ENCODE results near the gene ARHGAP1. TPM values are rescaled to one million over a fixed set of nuclear protein-coding genes. Genes with fewer than 3 reads are reported as not detected.

Gene ARHGAP1
- total RNA-seq, 1 experiment from 2014 or later, result 64.2 TPM

DNA sequence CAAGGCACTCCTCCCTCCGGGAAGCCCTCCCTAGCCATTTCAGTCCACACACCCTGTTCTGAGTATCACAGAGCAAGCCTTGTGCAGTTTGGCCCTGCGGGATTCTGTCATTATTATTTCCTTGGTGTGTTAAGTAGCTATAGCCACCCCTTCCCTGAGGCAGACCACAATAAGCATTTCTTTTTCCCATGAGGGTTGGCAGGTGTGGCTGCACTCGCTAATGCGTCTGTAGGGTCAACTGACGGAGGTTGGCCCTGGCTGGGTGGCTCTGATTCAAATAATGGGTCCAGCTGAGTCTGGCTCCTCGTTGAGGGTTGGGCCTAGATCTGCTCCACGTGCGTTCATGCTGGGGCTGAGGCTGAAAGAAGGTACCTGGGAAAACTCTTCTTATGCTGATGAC, 23.7 kb upstream of the ARHGAP1 start:
- Histone ChIP-seq H3K9me2 (ENCODE audit: insufficient read depth) (no peaks in the 10 kb centered on the region), H3F3A (ENCODE audit: insufficient read depth, low read depth) (no peaks in the 10 kb centered on the region), H3K79me2 (ENCODE audit: low read depth) (no peaks in the 10 kb centered on the region), H3K36me3 (ENCODE audit: low read depth) (no peaks in the 10 kb centered on the region), H3K4me2 (no peak overlapping the region), H3K4me3 (no peak overlapping the region), H3K27ac (no peak overlapping the region), H4K20me1 (ENCODE audit: insufficient read depth) (no peaks in the 10 kb centered on the region), H3K4me1 (replicated peaks; ENCODE audit: insufficient read depth) (no peaks in the 10 kb centered on the region), H3K27me3 (ENCODE audit: insufficient read depth, low read depth) (no peaks in the 10 kb centered on the region), H3K9me3 (ENCODE audit: insufficient read depth, low read depth) (no peaks in the 10 kb centered on the region), H2AFZ (no peak overlapping the region)
- BruUV-seq (replicated peaks), result no TSS peak
- POLR2A ChIA-PET (ENCODE audit: unreplicated experiment), result no interaction called here
- TF ChIP-seq, protein P1, sequence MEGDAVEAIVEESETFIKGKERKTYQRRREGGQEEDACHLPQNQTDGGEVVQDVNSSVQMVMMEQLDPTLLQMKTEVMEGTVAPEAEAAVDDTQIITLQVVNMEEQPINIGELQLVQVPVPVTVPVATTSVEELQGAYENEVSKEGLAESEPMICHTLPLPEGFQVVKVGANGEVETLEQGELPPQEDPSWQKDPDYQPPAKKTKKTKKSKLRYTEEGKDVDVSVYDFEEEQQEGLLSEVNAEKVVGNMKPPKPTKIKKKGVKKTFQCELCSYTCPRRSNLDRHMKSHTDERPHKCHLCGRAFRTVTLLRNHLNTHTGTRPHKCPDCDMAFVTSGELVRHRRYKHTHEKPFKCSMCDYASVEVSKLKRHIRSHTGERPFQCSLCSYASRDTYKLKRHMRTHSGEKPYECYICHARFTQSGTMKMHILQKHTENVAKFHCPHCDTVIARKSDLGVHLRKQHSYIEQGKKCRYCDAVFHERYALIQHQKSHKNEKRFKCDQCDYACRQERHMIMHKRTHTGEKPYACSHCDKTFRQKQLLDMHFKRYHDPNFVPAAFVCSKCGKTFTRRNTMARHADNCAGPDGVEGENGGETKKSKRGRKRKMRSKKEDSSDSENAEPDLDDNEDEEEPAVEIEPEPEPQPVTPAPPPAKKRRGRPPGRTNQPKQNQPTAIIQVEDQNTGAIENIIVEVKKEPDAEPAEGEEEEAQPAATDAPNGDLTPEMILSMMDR (conservative IDR thresholded peaks at IDR 0.05), result no peak
- TF ChIP-seq EZH2 (IDR thresholded peaks at IDR 0.05; ENCODE audit: low read depth), result no peak
- CTCF ChIA-PET, result no interaction called here
- intact Hi-C loops (cut with micrococcal nuclease; ENCODE audit: unreplicated experiment), result no loop called here
- DNase-seq, result no peak

DNA sequence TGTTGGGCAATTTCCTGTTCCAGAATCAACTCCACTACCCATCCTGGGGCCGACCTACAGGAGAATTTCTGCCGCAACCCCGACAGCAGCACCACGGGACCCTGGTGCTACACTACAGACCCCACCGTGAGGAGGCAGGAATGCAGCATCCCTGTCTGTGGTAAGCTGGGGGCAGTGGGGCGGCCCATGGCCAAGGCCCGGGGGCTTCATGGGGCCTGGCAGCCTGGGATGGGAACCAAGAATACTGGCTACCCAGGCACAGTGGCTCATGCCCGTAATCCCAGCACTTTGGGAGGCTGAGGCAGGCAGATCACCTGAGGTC, 22.9 kb upstream of the ARHGAP1 start:
- Histone ChIP-seq H3K4me1 (replicated peaks; ENCODE audit: insufficient read depth) (peaks cover 4% of the 10 kb centered on the region), H3K9me3 (ENCODE audit: insufficient read depth, low read depth) (no peaks in the 10 kb centered on the region), H3K79me2 (ENCODE audit: low read depth) (no peaks in the 10 kb centered on the region), H3K27ac (no peak overlapping the region), H3K4me2 (no peak overlapping the region), H2AFZ (no peak overlapping the region), H3F3A (ENCODE audit: insufficient read depth, low read depth) (no peaks in the 10 kb centered on the region), H3K9me2 (ENCODE audit: insufficient read depth) (no peaks in the 10 kb centered on the region), H3K27me3 (ENCODE audit: insufficient read depth, low read depth) (no peaks in the 10 kb centered on the region), H4K20me1 (ENCODE audit: insufficient read depth) (no peaks in the 10 kb centered on the region), H3K36me3 (ENCODE audit: low read depth) (no peaks in the 10 kb centered on the region), H3K4me3 (no peak overlapping the region)
- TF ChIP-seq, protein P1 (conservative IDR thresholded peaks at IDR 0.05), result no peak
- TF ChIP-seq EZH2 (IDR thresholded peaks at IDR 0.05; ENCODE audit: low read depth), result no peak
- intact Hi-C loops (cut with micrococcal nuclease; ENCODE audit: unreplicated experiment), result no loop called here
- DNase-seq, result no peak
- ChIA-PET CTCF (interaction anchor here (0.6 kb wide), 1 partner anchor 1695 kb away, joined by 3 read pairs; no protein-coding TSS in a partner anchor), POLR2A (ENCODE audit: unreplicated experiment) (no interaction called here)
- BruUV-seq (replicated peaks), result no TSS peak

DNA sequence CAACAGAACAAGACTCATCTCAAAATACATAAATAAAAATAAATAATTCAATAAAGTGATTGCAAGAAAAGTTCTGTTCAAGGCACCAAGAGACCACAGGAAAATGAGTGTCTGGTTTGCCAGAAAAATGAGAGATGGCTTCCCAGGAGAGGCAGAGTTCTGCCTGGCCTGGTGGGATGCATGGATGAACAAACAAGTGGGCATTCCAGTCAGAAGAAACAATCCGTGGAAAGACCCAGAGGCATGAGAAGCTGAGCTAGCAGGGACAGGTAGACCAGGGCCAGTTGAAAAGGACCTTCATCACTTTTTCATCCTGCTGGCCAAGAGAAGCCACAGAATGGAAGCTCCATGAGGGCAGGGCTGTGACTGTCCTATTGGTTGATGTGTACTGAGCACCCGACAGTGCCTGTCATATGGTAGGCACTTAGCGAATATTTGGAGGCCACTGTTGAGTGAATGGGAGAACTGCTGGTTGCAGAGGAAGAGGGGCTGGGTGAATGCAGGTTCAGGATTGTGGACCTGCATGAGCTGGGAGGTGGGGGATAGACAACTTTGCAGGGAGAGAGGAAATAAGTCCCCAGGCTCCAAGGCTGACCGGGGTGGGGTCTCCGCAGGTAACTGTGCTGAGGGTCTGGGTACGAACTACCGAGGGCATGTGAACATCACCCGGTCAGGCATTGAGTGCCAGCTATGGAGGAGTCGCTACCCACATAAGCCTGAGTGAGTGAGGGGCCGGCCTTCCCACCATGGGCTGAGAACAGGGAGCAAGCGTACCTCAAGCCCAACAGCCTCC, 22.3 kb upstream of the ARHGAP1 start:
- Histone ChIP-seq H3K4me1 (replicated peaks; ENCODE audit: insufficient read depth) (peaks cover 9% of the 10 kb centered on the region), H3K9me3 (ENCODE audit: insufficient read depth, low read depth) (no peaks in the 10 kb centered on the region), H3K27ac (no peak overlapping the region), H3K79me2 (ENCODE audit: low read depth) (no peaks in the 10 kb centered on the region), H2AFZ (no peak overlapping the region), H4K20me1 (ENCODE audit: insufficient read depth) (no peaks in the 10 kb centered on the region), H3K27me3 (ENCODE audit: insufficient read depth, low read depth) (no peaks in the 10 kb centered on the region), H3K9me2 (ENCODE audit: insufficient read depth) (no peaks in the 10 kb centered on the region), H3K4me2 (no peak overlapping the region), H3K4me3 (no peak overlapping the region), H3F3A (ENCODE audit: insufficient read depth, low read depth) (no peaks in the 10 kb centered on the region), H3K36me3 (ENCODE audit: low read depth) (no peaks in the 10 kb centered on the region)
- BruUV-seq (replicated peaks), result no TSS peak
- TF ChIP-seq EZH2 (IDR thresholded peaks at IDR 0.05; ENCODE audit: low read depth), result no peak
- TF ChIP-seq, protein P1 (conservative IDR thresholded peaks at IDR 0.05), result no peak
- intact Hi-C loops (cut with micrococcal nuclease; ENCODE audit: unreplicated experiment), result no loop called here
- ChIA-PET CTCF (interaction anchor here (0.6 kb wide), 1 partner anchor 1695 kb away, joined by 3 read pairs; no protein-coding TSS in a partner anchor), POLR2A (ENCODE audit: unreplicated experiment) (no interaction called here)
- no peak for DNase-seq
